Limb (tissue), 2 donors: ENCODE results near the gene SHKBP1.

Experiments used
- DNase-seq, 2 donors: peaks; one replicate each; pipeline ENCODE4 v3.0.0-alpha.2; 2016; ENCODE audit errors: extremely low spot score in 2 of 2

SHKBP1 gene

GRCh38 chr19:40632311-40633036, 55.8 kb downstream of the SHKBP1 start:
- no peak for DNase-seq

GRCh38 chr19:40633207-40633606, 56.5 kb downstream of the SHKBP1 start:
- no peak for DNase-seq

GRCh38 chr19:40638327-40638726, 61.7 kb downstream of the SHKBP1 start:
- no peak for DNase-seq

- DNase-seq: no peak
These were observed 62.9 kb downstream of the SHKBP1 start for GRCh38 chr19:40639638-40639982.

- DNase-seq: peak in 1 of 2 donors; percentile 9
These were observed 64.1 kb downstream of the SHKBP1 start for GRCh38 chr19:40640744-40641143.
